ENCODE measurements around the gene CRYAA. TPM values are rescaled to one million over a fixed set of nuclear protein-coding genes. Genes with fewer than 3 reads are reported as not detected.

Gene CRYAA
- polyA plus RNA-seq, 2 of the 4 experiments (the other 2 are of a cell fraction), result not detected

DNA sequence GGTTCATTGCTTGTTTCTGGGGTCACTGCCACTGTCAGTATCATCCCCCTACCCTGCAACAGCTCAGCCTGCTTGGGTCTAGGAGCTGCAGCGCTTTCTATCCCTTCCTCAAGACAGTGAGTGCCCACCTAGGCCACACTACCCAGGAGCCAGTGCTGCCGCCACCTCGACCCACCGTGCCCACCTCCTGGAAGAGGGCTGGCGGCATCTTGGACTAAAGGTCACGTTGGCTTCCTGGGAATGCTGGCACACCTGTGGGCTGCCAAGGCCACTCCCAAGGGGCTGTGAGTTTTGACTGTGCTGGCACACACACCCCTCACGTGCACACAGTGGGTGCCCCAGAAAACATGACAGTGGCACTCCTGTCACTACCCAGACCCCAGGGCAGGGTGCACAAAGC is 22.1 kb downstream of the CRYAA start:
- no peak overlapping the region for H3K4me3 ChIP-seq
- no peak overlapping the region for H3K27ac ChIP-seq
- TF ChIP-seq CTCF (IDR thresholded peaks at IDR 0.05) (no peak), NFE2L2 (conservative IDR thresholded peaks at IDR 0.05; ENCODE audit: low read length) (no peak), POLR2AphosphoS2 (conservative IDR thresholded peaks at IDR 0.05; ENCODE audit: low read length) (no peak), SMC3 (IDR thresholded peaks at IDR 0.05) (no peak), EHF (CRISPR knock-in tag; IDR thresholded peaks at IDR 0.05) (no peak), RFX5 (IDR thresholded peaks at IDR 0.05) (no peak), ZNF302 (CRISPR knock-in tag; IDR thresholded peaks at IDR 0.05) (no peak), BCL3 (IDR thresholded peaks at IDR 0.05) (no peak), FOXS1 (CRISPR knock-in tag; IDR thresholded peaks at IDR 0.05) (no peak)
- H3K4me2 ChIP-seq, result no peak overlapping the region
- ChIA-PET POLR2A (no interaction called here), CTCF (no interaction called here)
- 0 out of 3 replicates have a peak, but pooled peaks cover 3% of the 10 kb centered on the region for H3K4me1 ChIP-seq
- no peaks in the 10 kb centered on the region for H3K9me3 ChIP-seq
- DNase-seq (ENCODE audit: low read depth in 1 of 2, low spot score in 1 of 2) (no peak), ATAC-seq (no peak), FAIRE-seq (no peak)
- WGBS (ENCODE audit: missing lambda C conversion rate), result 80% methylated on average over 5 of the region's 7 CpGs

DNA sequence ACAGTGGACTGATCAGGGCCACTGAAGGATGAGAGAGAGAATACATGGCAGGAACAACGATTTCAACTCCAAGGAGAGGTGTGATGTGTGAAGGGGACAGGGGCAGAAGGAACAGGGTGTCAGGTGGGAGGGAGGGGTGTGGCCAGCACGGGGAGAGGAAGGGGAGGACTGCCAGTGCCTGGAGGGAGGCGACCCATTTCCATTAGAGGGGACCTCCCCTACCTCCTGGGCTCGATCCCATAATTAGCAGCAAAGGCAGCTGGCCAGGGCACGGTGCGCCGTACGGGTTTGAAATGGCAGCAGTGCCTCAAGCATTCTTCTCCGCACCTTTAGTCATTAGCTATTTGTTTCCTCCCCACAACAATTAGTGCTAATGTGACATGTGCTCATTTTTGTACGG is 22.7 kb downstream of the CRYAA start:
- Histone ChIP-seq H3K9me3 (no peaks in the 10 kb centered on the region), H3K4me2 (no peak overlapping the region), H3K4me3 (no peak overlapping the region), H3K4me1 (0 out of 3 replicates have a peak, but pooled peaks cover 3% of the 10 kb centered on the region), H3K27ac (no peak overlapping the region)
- WGBS (ENCODE audit: missing lambda C conversion rate), result 63% methylated on average over 10 of the region's 10 CpGs
- ChIA-PET POLR2A (no interaction called here), CTCF (interaction anchor here (0.9 kb wide), 2 partner anchors 15 to 453 kb away, joined by 3 read pairs; no protein-coding TSS in a partner anchor)
- ATAC-seq (no peak), DNase-seq (ENCODE audit: low read depth in 1 of 2, low spot score in 1 of 2) (no peak), FAIRE-seq (no peak)
- TF ChIP-seq ATOH8 (CRISPR knock-in tag; IDR thresholded peaks at IDR 0.05; ENCODE audit: low read depth) (no peak), ZNF302 (CRISPR knock-in tag; IDR thresholded peaks at IDR 0.05) (no peak), ZFP36 (IDR thresholded peaks at IDR 0.05; ENCODE audit: borderline replicate concordance, partially characterized antibody) (no peak), EHMT2 (IDR thresholded peaks at IDR 0.05; ENCODE audit: low read depth) (no peak), BHLHE40 (IDR thresholded peaks at IDR 0.05; ENCODE audit: low read depth, low read length) (no peak), JUNB (IDR thresholded peaks at IDR 0.05) (no peak), E2F6 (IDR thresholded peaks at IDR 0.05; ENCODE audit: borderline replicate concordance, low read depth) (no peak), FOXS1 (CRISPR knock-in tag; IDR thresholded peaks at IDR 0.05) (no peak), RFX5 (IDR thresholded peaks at IDR 0.05) (no peak), TP53 (CRISPR knock-in tag; IDR thresholded peaks at IDR 0.05) (no peak), HMGXB4 (CRISPR knock-in tag; IDR thresholded peaks at IDR 0.05; ENCODE audit: borderline replicate concordance) (no peak), RNF2 (IDR thresholded peaks at IDR 0.05; ENCODE audit: borderline replicate concordance, low read depth) (no peak), EP300 (IDR thresholded peaks at IDR 0.05) (no peak), TFCP2L1 (CRISPR knock-in tag; IDR thresholded peaks at IDR 0.05) (no peak), CTCF (IDR thresholded peaks at IDR 0.05) (no peak), NR3C1 (IDR thresholded peaks at IDR 0.05) (no peak), EHF (CRISPR knock-in tag; IDR thresholded peaks at IDR 0.05) (no peak), ESRRA (IDR thresholded peaks at IDR 0.05; ENCODE audit: borderline replicate concordance, low read length) (no peak), NFE2L2 (conservative IDR thresholded peaks at IDR 0.05; ENCODE audit: low read length) (no peak)

Measured in A549 (cell line).